GM12878 (cell line): Measurements from ENCODE around the gene TMEM120B. TPM values are rescaled to one million over a fixed set of nuclear protein-coding genes. Genes with fewer than 3 reads are reported as not detected.

Source experiments
- IKZF2 ChIP-seq, 2 experiments: fragments of 450-650 bp; IDR thresholded peaks; 2 replicates each; pipeline ENCODE4 v1.6.1; 2017; ENCODE audit warnings: mild to moderate bottlenecking in 2 of 2, moderate library complexity in 2 of 2
- MTA2 ChIP-seq: fragments of 450-650 bp; IDR thresholded peaks from 2 replicates; pipeline ENCODE4 v1.6.1; 2016; ENCODE audit warnings: low read depth, mild to moderate bottlenecking, moderate library complexity
- POLR2AphosphoS5 ChIP-seq: IDR thresholded peaks from 2 replicates; pipeline ENCODE4 v1.6.1; 2011; ENCODE audit warnings: mild to moderate bottlenecking, low read length, inconsistent platforms
- RBBP5 ChIP-seq: fragments of 200-600 bp; sonication (generic); conservative IDR thresholded peaks from 2 replicates; pipeline ENCODE4 v1.6.1; 2016
- SMARCA5 ChIP-seq: fragments of 450-650 bp; IDR thresholded peaks from 2 replicates; pipeline ENCODE4 v1.6.1; 2017; ENCODE audit warnings: mild to moderate bottlenecking
- SPI1 ChIP-seq: IDR thresholded peaks from 2 replicates; pipeline ENCODE4 v1.6.1; 2011; ENCODE audit warnings: low read depth, mild to moderate bottlenecking, low read length, moderate library complexity, borderline replicate concordance; ENCODE audit not compliant: insufficient read depth
- SREBF2 ChIP-seq: IDR thresholded peaks from 2 replicates; pipeline ENCODE4 v1.6.1; 2012; ENCODE audit warnings: mild to moderate bottlenecking, low read length
- ZNF207 ChIP-seq: fragments of 450-650 bp; IDR thresholded peaks from 2 replicates; pipeline ENCODE4 v1.6.1; 2014; ENCODE audit warnings: antibody characterized with exemption, mild to moderate bottlenecking, borderline replicate concordance
- polyA plus RNA-seq, 11 experiments: library from polyadenylated mRNA; depleted of rRNA in 4 of 11; unstranded in 6 of 11; stranded (reverse) in 5 of 11; fragments of >200 nt; fragmentation: Nextera tagmentation in 4 of 11; fragmentation: Illumina TruSeq in 1 of 11; extraction: Ambion mirVana in 4 of 11; extraction: Trizol in 1 of 11; gene quantifications; 1 replicate in 1 of 11; 2 replicates in 10 of 11; pipeline versions ENCODE4 v1.2.1 to v1.2.3, GENCODE V29; 2011 to 2016; ENCODE audit warnings: inconsistent platforms in 2 of 11, missing spikeins in 2 of 11, low read depth in 1 of 11
- total RNA-seq, 4 experiments: library from RNA; depleted of rRNA in 3 of 4; stranded (reverse); fragments of >200 nt in 3 of 4; fragmentation: Illumina TruSeq in 1 of 4; extraction: Trizol in 1 of 4; gene quantifications; 2 replicates each; pipeline versions ENCODE4 v1.2.1 to v1.2.3, GENCODE V29; 2013 to 2021
- TF ChIP-seq, protein P1 (sequence below): fragments of 450-650 bp; IDR thresholded peaks from 2 replicates; pipeline ENCODE4 v1.6.1; 2017; ENCODE audit warnings: mild to moderate bottlenecking

TMEM120B gene
- total and polyA plus RNA-seq, 10 of the 15 experiments (the other 5 are each of a cell fraction or from before 2014, with no cell fraction given): 4.0 to 26.2 (median 9.2) TPM

GRCh38 chr12:121794534-121795033 is 82.0 kb downstream of the TMEM120B start (continued):
- TF ChIP-seq SPI1 (no peak), SMARCA5 (no peak), SREBF2 (no peak), MTA2 (no peak), RBBP5 (no peak), POLR2AphosphoS5 (no peak), ZNF207 (0 out of 2 replicates have a peak, but pooled peaks have one; percentile 11), IKZF2 (IDR thresholded peaks at IDR 0.05) (peak in 1 of 2 experiments; percentile 6; a peak in 1 of 4 replicates)
- TF ChIP-seq, protein P1, sequence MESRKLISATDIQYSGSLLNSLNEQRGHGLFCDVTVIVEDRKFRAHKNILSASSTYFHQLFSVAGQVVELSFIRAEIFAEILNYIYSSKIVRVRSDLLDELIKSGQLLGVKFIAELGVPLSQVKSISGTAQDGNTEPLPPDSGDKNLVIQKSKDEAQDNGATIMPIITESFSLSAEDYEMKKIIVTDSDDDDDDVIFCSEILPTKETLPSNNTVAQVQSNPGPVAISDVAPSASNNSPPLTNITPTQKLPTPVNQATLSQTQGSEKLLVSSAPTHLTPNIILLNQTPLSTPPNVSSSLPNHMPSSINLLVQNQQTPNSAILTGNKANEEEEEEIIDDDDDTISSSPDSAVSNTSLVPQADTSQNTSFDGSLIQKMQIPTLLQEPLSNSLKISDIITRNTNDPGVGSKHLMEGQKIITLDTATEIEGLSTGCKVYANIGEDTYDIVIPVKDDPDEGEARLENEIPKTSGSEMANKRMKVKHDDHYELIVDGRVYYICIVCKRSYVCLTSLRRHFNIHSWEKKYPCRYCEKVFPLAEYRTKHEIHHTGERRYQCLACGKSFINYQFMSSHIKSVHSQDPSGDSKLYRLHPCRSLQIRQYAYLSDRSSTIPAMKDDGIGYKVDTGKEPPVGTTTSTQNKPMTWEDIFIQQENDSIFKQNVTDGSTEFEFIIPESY: no peak
